ENCODE measurements around the gene NOX5.

Gene NOX5

GRCh38 chr15:69076756-69077155, 62.3 kb downstream of the NOX5 start:
- H3K4me3 ChIP-seq (replicated peaks; ENCODE audit: low read depth, low read length), result no peak overlapping the region
- TF ChIP-seq CTCF (IDR thresholded peaks at IDR 0.05; ENCODE audit: low read length, missing control alignments), result no peak
- no peak for DNase-seq (ENCODE audit: low read depth)

- H3K4me3 ChIP-seq (replicated peaks; ENCODE audit: low read depth, low read length), result no peak overlapping the region
- no peak for TF ChIP-seq CTCF (IDR thresholded peaks at IDR 0.05; ENCODE audit: low read length, missing control alignments)
- DNase-seq (ENCODE audit: low read depth), result no peak
These were observed 64.1 kb downstream of the NOX5 start for GRCh38 chr15:69078638-69079037.

- no peak overlapping the region for H3K4me3 ChIP-seq (replicated peaks; ENCODE audit: low read depth, low read length)
- DNase-seq (ENCODE audit: low read depth), result peak; percentile 60
These were observed 66.1 kb downstream of the NOX5 start for GRCh38 chr15:69080295-69081248.

GRCh38 chr15:69081310-69082004, 67.0 kb downstream of the NOX5 start:
- DNase-seq (ENCODE audit: low read depth), result peak; percentile 90
- TF ChIP-seq CTCF (IDR thresholded peaks at IDR 0.05; ENCODE audit: low read length, missing control alignments), result peak; percentile 9
- H3K4me3 ChIP-seq (replicated peaks; ENCODE audit: low read depth, low read length), result peak overlapping the region; percentile 13

More at GRCh38 chr15:69080295-69081248, 66.1 kb downstream of the NOX5 start:
- TF ChIP-seq CTCF (IDR thresholded peaks at IDR 0.05; ENCODE audit: low read length, missing control alignments), result no peak

GRCh38 chr15:69082021-69082502, 67.6 kb downstream of the NOX5 start:
- H3K4me3 ChIP-seq (replicated peaks; ENCODE audit: low read depth, low read length), result no peak overlapping the region
- DNase-seq (ENCODE audit: low read depth), result peak; percentile 95
- no peak for TF ChIP-seq CTCF (IDR thresholded peaks at IDR 0.05; ENCODE audit: low read length, missing control alignments)

GRCh38 chr15:69082554-69082953, 68.1 kb downstream of the NOX5 start:
- no peak for TF ChIP-seq CTCF (IDR thresholded peaks at IDR 0.05; ENCODE audit: low read length, missing control alignments)
- no peak overlapping the region for H3K4me3 ChIP-seq (replicated peaks; ENCODE audit: low read depth, low read length)
- DNase-seq (ENCODE audit: low read depth), result no peak
